Measurements from ENCODE around the gene GPC4. TPM values are rescaled to one million over a fixed set of nuclear protein-coding genes. Genes with fewer than 3 reads are reported as not detected.

GPC4 gene
- total RNA-seq, 1 donor from 2014 or later, result 86.4 TPM

DNA sequence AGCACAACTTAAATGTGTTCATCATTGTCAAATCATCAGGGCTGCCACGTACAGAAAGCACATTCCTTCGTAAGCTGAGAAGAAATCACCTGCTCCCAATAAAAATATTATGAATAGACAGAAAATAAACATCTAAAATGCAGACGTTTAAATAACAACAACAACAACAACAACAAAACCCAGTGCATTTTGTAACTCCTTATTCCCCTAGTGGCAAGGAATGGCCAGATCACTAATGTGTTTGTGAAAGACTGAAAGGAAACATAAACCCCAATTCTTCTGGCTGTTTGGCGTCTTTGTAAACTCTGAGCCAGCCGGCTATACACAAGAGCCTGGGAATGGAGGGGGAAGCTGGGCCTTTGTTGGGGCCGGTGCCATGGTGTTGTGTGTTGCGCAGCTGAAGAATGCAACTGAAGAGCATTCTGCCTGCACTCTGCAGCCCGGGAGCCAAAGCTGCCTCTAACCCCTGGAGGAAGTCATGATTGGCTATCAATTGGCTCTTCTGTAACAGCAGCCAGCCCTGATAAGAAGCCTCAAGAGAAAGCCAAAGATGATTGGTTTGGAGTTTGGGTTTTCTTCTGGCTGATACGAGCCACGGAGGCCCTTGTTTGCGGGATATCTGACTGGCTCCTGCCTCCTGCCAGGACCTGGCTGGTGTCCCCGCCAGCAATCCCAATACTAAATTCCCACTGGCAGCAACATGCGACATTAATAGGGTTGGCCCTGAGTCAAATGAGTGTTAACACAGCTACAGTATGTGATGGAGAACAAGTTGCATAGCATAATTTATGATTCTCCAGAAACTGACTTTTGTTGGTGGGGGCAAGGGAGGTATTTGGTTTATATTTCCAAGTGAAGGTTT is 107.4 kb downstream of the GPC4 start:
- H3K36me3 Mint-ChIP-seq (ENCODE audit: low read depth, unreplicated experiment), result peaks cover 9% of the 10 kb centered on the region
- no peaks in the 10 kb centered on the region for H3K4me1 ChIP-seq (ENCODE audit: insufficient read depth, low read length)
- no peak overlapping the region for H3K4me3 Mint-ChIP-seq (ENCODE audit: unreplicated experiment)
- no peaks in the 10 kb centered on the region for H4K20me1 ChIP-seq (ENCODE audit: insufficient read depth, low read length)
- H3K27ac ChIP-seq (ENCODE audit: low read depth, low read length), result no peak overlapping the region
- no peak overlapping the region for H3K4me2 ChIP-seq (ENCODE audit: low read length)
- DNase-seq (ENCODE audit: low read depth) (no peak), FAIRE-seq (peak; percentile 34)
- no peak overlapping the region for H3K4me3 ChIP-seq (ENCODE audit: insufficient read depth, low read depth, low read length)
- H3K27ac Mint-ChIP-seq (ENCODE audit: unreplicated experiment), result no peak overlapping the region
- H3K27me3 Mint-ChIP-seq (ENCODE audit: low read depth, unreplicated experiment), result no peaks in the 10 kb centered on the region
- H3K27me3 ChIP-seq (ENCODE audit: insufficient read depth, low read length), result no peaks in the 10 kb centered on the region
- no peaks in the 10 kb centered on the region for H3K79me2 ChIP-seq (ENCODE audit: insufficient read depth, low read length)
- H3K9ac ChIP-seq (ENCODE audit: low read length), result no peak overlapping the region
- TF ChIP-seq EZH2 (IDR thresholded peaks at IDR 0.05; ENCODE audit: insufficient read depth, low read length), result no peak
- no peak for TF ChIP-seq CTCF (IDR thresholded peaks at IDR 0.05; ENCODE audit: insufficient read depth, low read depth, low read length)
- no peaks in the 10 kb centered on the region for H3K36me3 ChIP-seq (ENCODE audit: insufficient read depth, low read length)
- no peaks in the 10 kb centered on the region for H3K9me3 ChIP-seq (ENCODE audit: insufficient read depth, low read depth, low read length)
- H2AFZ ChIP-seq (ENCODE audit: low read depth, low read length), result no peak overlapping the region
- H3K9me3 Mint-ChIP-seq (ENCODE audit: unreplicated experiment), result no peaks in the 10 kb centered on the region
- H3K4me1 Mint-ChIP-seq (ENCODE audit: low read depth, unreplicated experiment), result peaks cover 5% of the 10 kb centered on the region

DNA sequence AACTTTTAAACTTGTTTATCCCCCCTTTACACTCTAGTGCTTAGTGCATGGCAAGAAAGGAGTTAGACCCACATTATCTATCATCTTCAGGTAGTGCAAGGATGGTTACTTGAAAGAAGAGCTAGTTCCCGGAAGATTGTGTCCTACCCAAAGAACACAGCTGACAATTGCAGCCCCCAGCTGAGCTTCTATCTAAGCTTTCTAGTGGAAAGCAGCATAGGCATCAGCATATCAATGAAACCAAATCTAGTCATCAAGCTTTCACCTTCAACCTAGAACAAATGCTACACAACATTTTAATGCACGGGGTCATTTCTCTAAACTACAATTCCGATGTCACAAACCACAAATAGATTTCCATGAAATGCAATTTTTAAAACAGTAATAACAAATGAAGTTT is 108.2 kb downstream of the GPC4 start:
- Histone ChIP-seq H3K9me3 (ENCODE audit: insufficient read depth, low read depth, low read length) (no peaks in the 10 kb centered on the region), H3K27ac (ENCODE audit: low read depth, low read length) (no peak overlapping the region), H3K27me3 (ENCODE audit: insufficient read depth, low read length) (no peaks in the 10 kb centered on the region), H3K4me2 (ENCODE audit: low read length) (no peak overlapping the region), H4K20me1 (ENCODE audit: insufficient read depth, low read length) (no peaks in the 10 kb centered on the region), H2AFZ (ENCODE audit: low read depth, low read length) (no peak overlapping the region), H3K4me3 (ENCODE audit: insufficient read depth, low read depth, low read length) (no peak overlapping the region), H3K4me1 (ENCODE audit: insufficient read depth, low read length) (no peaks in the 10 kb centered on the region), H3K36me3 (ENCODE audit: insufficient read depth, low read length) (no peaks in the 10 kb centered on the region), H3K79me2 (ENCODE audit: insufficient read depth, low read length) (no peaks in the 10 kb centered on the region), H3K9ac (ENCODE audit: low read length) (no peak overlapping the region)
- Mint-ChIP-seq H3K9me3 (ENCODE audit: unreplicated experiment) (no peaks in the 10 kb centered on the region), H3K36me3 (ENCODE audit: low read depth, unreplicated experiment) (peaks cover 11% of the 10 kb centered on the region), H3K4me3 (ENCODE audit: unreplicated experiment) (no peak overlapping the region), H3K27ac (ENCODE audit: unreplicated experiment) (no peak overlapping the region), H3K4me1 (ENCODE audit: low read depth, unreplicated experiment) (peaks cover 5% of the 10 kb centered on the region), H3K27me3 (ENCODE audit: low read depth, unreplicated experiment) (no peaks in the 10 kb centered on the region)
- TF ChIP-seq CTCF (IDR thresholded peaks at IDR 0.05; ENCODE audit: insufficient read depth, low read depth, low read length) (no peak), EZH2 (IDR thresholded peaks at IDR 0.05; ENCODE audit: insufficient read depth, low read length) (no peak)
- no peak for FAIRE-seq
- no peak for DNase-seq (ENCODE audit: low read depth)

DNA sequence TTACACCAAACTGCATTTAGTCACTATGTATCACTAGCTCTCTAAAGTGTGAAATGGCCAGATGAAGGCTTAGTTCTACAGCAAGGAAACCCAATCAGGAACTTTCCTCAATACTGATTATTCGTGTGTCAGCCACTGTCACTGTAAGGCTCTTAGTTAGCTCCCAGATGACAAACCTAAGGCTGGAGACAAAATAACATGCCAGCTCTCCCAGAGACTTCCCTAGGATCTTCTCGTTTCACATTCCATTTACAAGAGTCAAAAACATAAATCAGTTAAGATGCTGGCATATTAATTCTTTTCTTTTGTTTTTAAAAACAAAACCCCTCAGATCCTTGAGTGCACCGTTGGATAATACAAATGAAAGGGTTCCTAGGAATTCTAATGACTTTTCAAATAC is 109.0 kb downstream of the GPC4 start:
- no peaks in the 10 kb centered on the region for H3K27me3 Mint-ChIP-seq (ENCODE audit: low read depth, unreplicated experiment)
- H3K36me3 ChIP-seq (ENCODE audit: insufficient read depth, low read length), result no peaks in the 10 kb centered on the region
- no peaks in the 10 kb centered on the region for H4K20me1 ChIP-seq (ENCODE audit: insufficient read depth, low read length)
- no peak overlapping the region for H3K9ac ChIP-seq (ENCODE audit: low read length)
- TF ChIP-seq EZH2 (IDR thresholded peaks at IDR 0.05; ENCODE audit: insufficient read depth, low read length) (no peak), CTCF (IDR thresholded peaks at IDR 0.05; ENCODE audit: insufficient read depth, low read depth, low read length) (no peak)
- H3K9me3 ChIP-seq (ENCODE audit: insufficient read depth, low read depth, low read length), result no peaks in the 10 kb centered on the region
- no peak overlapping the region for H3K4me3 ChIP-seq (ENCODE audit: insufficient read depth, low read depth, low read length)
- no peak overlapping the region for H3K27ac Mint-ChIP-seq (ENCODE audit: unreplicated experiment)
- H2AFZ ChIP-seq (ENCODE audit: low read depth, low read length), result no peak overlapping the region
- H3K27ac ChIP-seq (ENCODE audit: low read depth, low read length), result no peak overlapping the region
- no peak for DNase-seq (ENCODE audit: low read depth)
- H3K79me2 ChIP-seq (ENCODE audit: insufficient read depth, low read length), result no peaks in the 10 kb centered on the region
- no peaks in the 10 kb centered on the region for H3K27me3 ChIP-seq (ENCODE audit: insufficient read depth, low read length)
- H3K36me3 Mint-ChIP-seq (ENCODE audit: low read depth, unreplicated experiment), result peaks cover 11% of the 10 kb centered on the region
- H3K4me3 Mint-ChIP-seq (ENCODE audit: unreplicated experiment), result no peak overlapping the region
- H3K9me3 Mint-ChIP-seq (ENCODE audit: unreplicated experiment), result no peaks in the 10 kb centered on the region
- H3K4me1 ChIP-seq (ENCODE audit: insufficient read depth, low read length), result no peaks in the 10 kb centered on the region
- no peak overlapping the region for H3K4me2 ChIP-seq (ENCODE audit: low read length)
- H3K4me1 Mint-ChIP-seq (ENCODE audit: low read depth, unreplicated experiment), result peaks cover 5% of the 10 kb centered on the region
- peak; percentile 76 for FAIRE-seq

Measured in astrocyte (in vitro differentiated cells and primary cell).